Neural cell (in vitro differentiated cells): Measurements from ENCODE around the gene C17orf113. TPM values are rescaled to one million over a fixed set of nuclear protein-coding genes. Genes with fewer than 3 reads are reported as not detected.

Source experiments
- H2AFZ ChIP-seq: fragments of 200-600, 300-800 bp; sonication (generic), shearing (Covaris generic); 2 replicates; pipeline ENCODE4 v1.6.0; 2014; ENCODE audit warnings: low read depth, mild to moderate bottlenecking, antibody characterized with exemption, low read length, moderate library complexity
- H3F3A ChIP-seq: fragments of 200-600 bp; shearing (Covaris generic); 2 replicates; pipeline ENCODE4 v1.6.1; 2016; ENCODE audit warnings: mild to moderate bottlenecking, moderate library complexity, mixed read lengths, antibody characterized with exemption, low read length; ENCODE audit not compliant: insufficient read depth, poor library complexity, severe bottlenecking
- H3K27ac ChIP-seq: fragments of 200-600, 300-800 bp; sonication (generic), shearing (Covaris generic); 2 replicates; pipeline ENCODE4 v1.5.1; 2014; ENCODE audit warnings: mild to moderate bottlenecking, low read length, moderate library complexity
- H3K27me3 ChIP-seq: fragments of 300-800, 200-600 bp; sonication (generic), shearing (Covaris generic); 2 replicates; pipeline ENCODE4 v1.6.0; 2014; ENCODE audit warnings: mild to moderate bottlenecking, low read depth, low read length, moderate library complexity; ENCODE audit not compliant: insufficient read depth
- H3K36me3 ChIP-seq: fragments of 300-800, 200-600 bp; sonication (generic), shearing (Covaris generic); 2 replicates; pipeline ENCODE4 v1.5.1; 2014; ENCODE audit warnings: mild to moderate bottlenecking, antibody characterized with exemption, low read length, moderate library complexity; ENCODE audit not compliant: insufficient read depth
- H3K4me2 ChIP-seq: fragments of 300-800, 200-600 bp; sonication (generic), shearing (Covaris generic); 2 replicates; pipeline ENCODE4 v1.6.0; 2014; ENCODE audit warnings: mild to moderate bottlenecking, low read length
- H3K4me3 ChIP-seq: fragments of 300-800, 200-600 bp; sonication (generic), shearing (Covaris generic); 2 replicates; pipeline ENCODE4 v1.5.1; 2014; ENCODE audit warnings: mild to moderate bottlenecking, low read length, moderate library complexity
- H3K79me2 ChIP-seq: fragments of 200-600 bp; shearing (Covaris generic); replicated peaks from 2 replicates; pipeline ENCODE4 v1.6.0; 2014; ENCODE audit warnings: mild to moderate bottlenecking, low read length, moderate library complexity; ENCODE audit not compliant: insufficient read depth
- H3K9ac ChIP-seq: fragments of 300-800, 200-600 bp; sonication (generic), shearing (Covaris generic); 2 replicates; pipeline ENCODE4 v1.6.1; 2016; ENCODE audit warnings: mild to moderate bottlenecking, low read length, mixed read lengths
- H3K9me2 ChIP-seq: fragments of 200-600 bp; shearing (Covaris generic); 2 replicates; pipeline ENCODE4 v1.6.1; 2016; ENCODE audit warnings: mild to moderate bottlenecking, low read length, mixed read lengths; ENCODE audit not compliant: insufficient read depth
- H3K9me3 ChIP-seq: fragments of 200-600, 300-800 bp; sonication (generic), shearing (Covaris generic); 2 replicates; pipeline ENCODE4 v1.6.1; 2016; ENCODE audit warnings: mild to moderate bottlenecking, mixed run types, low read length, moderate library complexity, mixed read lengths
- H4K20me1 ChIP-seq: fragments of 200-600 bp; shearing (Covaris generic); 2 replicates; pipeline ENCODE4 v1.6.1; 2016; ENCODE audit warnings: mild to moderate bottlenecking, mixed run types; ENCODE audit not compliant: insufficient read depth
- EP300 ChIP-seq: fragments of 450-650 bp; conservative IDR thresholded peaks from 2 replicates; pipeline ENCODE4 v1.6.1; 2014; ENCODE audit warnings: antibody characterized with exemption, mild to moderate bottlenecking, moderate library complexity; ENCODE audit not compliant: poor library complexity, severe bottlenecking
- EZH2 ChIP-seq: fragments of 200-600, 300-800 bp; shearing (Covaris generic), sonication (generic); IDR thresholded peaks from 2 replicates; pipeline ENCODE4 v1.6.1; 2014; ENCODE audit warnings: antibody characterized with exemption, low read length, borderline replicate concordance, mild to moderate bottlenecking; ENCODE audit not compliant: insufficient read depth, poor library complexity, severe bottlenecking
- MXI1 ChIP-seq: fragments of 450-650 bp; conservative IDR thresholded peaks from 2 replicates; pipeline ENCODE4 v1.6.1; 2014; ENCODE audit warnings: antibody characterized with exemption, mild to moderate bottlenecking; ENCODE audit not compliant: poor library complexity, severe bottlenecking
- POLR2AphosphoS5 ChIP-seq: IDR thresholded peaks from 2 replicates; pipeline ENCODE4 v1.6.1; 2012
- RAD21 ChIP-seq: fragments of 450-650 bp; conservative IDR thresholded peaks from 2 replicates; pipeline ENCODE4 v1.6.1; 2014; ENCODE audit warnings: antibody characterized with exemption, mild to moderate bottlenecking, moderate library complexity
- SMC3 ChIP-seq: fragments of 450-650 bp; conservative IDR thresholded peaks from 2 replicates; pipeline ENCODE4 v1.6.1; 2014; ENCODE audit warnings: antibody characterized with exemption, mild to moderate bottlenecking, moderate library complexity; ENCODE audit not compliant: poor library complexity
- TAF1 ChIP-seq: IDR thresholded peaks from 2 replicates; pipeline ENCODE4 v1.6.1; 2012; ENCODE audit warnings: low read depth
- polyA plus RNA-seq: library from polyadenylated mRNA; depleted of rRNA; stranded (reverse); fragments of >200 nt; gene quantifications from 2 replicates; pipeline ENCODE4 v1.2.3, GENCODE V29; 2014
- TF ChIP-seq, protein P1 (sequence below): fragments of 450-650 bp; IDR thresholded peaks from 2 replicates; pipeline ENCODE4 v1.5.1; 2014; ENCODE audit warnings: antibody characterized with exemption, mild to moderate bottlenecking, moderate library complexity; ENCODE audit not compliant: poor library complexity, severe bottlenecking
- TF ChIP-seq, protein P2 (sequence below): IDR thresholded peaks from 2 replicates; pipeline ENCODE4 v1.6.1; 2012; ENCODE audit warnings: borderline replicate concordance

C17orf113 gene
- polyA plus RNA-seq, 1 donor from 2014 or later, result 5.2 TPM

DNA sequence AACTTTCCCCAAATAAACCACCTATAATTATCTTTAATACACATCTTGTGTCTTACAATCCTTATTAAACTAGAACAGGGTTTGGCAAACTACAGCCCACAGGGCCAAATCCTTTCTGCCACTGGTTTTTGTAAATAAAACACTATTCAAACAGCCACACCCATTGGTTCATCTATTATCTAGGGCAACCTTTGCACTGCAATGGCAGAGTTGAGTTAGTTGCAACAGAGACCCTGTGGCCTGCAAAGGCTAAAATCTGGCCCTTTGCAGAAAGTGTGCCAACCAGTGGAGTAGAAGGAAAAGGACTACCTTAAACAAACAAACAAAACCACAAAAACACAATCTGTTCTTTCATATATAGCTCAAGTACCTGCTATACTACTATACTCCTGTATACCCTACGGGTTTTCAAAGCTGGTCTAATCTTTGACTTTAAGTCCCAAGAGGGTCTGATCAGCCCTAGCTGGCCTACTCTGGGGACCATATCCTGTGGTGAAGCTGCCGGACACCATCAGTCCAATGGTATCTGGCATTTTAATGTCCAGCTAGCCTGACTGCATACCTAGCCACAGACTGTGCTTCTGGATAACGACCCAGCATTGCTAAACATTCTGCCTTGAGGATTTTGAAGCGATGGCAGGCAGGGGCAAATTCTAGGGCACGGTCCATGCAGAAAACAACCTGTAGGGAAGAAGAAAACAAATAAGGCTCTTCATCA lies 60.5 kb downstream of the C17orf113 start:
- no peak overlapping the region for H3K27ac ChIP-seq
- no peaks in the 10 kb centered on the region for H3K9me2 ChIP-seq
- no peaks in the 10 kb centered on the region for H3K27me3 ChIP-seq
- H4K20me1 ChIP-seq, result no peaks in the 10 kb centered on the region
- no peaks in the 10 kb centered on the region for H3K9me3 ChIP-seq
- H3F3A ChIP-seq, result no peaks in the 10 kb centered on the region
- H2AFZ ChIP-seq, result no peak overlapping the region
- H3K36me3 ChIP-seq, result peaks cover 12% of the 10 kb centered on the region
- H3K79me2 ChIP-seq, result no peaks in the 10 kb centered on the region
- TF ChIP-seq RAD21, result no peak
- TF ChIP-seq POLR2AphosphoS5, result no peak
- H3K9ac ChIP-seq, result no peak overlapping the region
- no peak overlapping the region for H3K4me2 ChIP-seq
- no peak overlapping the region for H3K4me3 ChIP-seq

GRCh38 chr17:41988418-41988817 lies 62.0 kb downstream of the C17orf113 start:
- Histone ChIP-seq H3K36me3 (peaks cover 13% of the 10 kb centered on the region), H3K27me3 (no peaks in the 10 kb centered on the region), H3K27ac (no peak overlapping the region), H3K9me2 (no peaks in the 10 kb centered on the region), H3K4me3 (no peak overlapping the region), H3K9me3 (no peaks in the 10 kb centered on the region), H3F3A (no peaks in the 10 kb centered on the region), H3K9ac (no peak overlapping the region), H2AFZ (no peak overlapping the region), H4K20me1 (no peaks in the 10 kb centered on the region), H3K79me2 (no peaks in the 10 kb centered on the region), H3K4me2 (no peak overlapping the region)
- TF ChIP-seq, protein P1, sequence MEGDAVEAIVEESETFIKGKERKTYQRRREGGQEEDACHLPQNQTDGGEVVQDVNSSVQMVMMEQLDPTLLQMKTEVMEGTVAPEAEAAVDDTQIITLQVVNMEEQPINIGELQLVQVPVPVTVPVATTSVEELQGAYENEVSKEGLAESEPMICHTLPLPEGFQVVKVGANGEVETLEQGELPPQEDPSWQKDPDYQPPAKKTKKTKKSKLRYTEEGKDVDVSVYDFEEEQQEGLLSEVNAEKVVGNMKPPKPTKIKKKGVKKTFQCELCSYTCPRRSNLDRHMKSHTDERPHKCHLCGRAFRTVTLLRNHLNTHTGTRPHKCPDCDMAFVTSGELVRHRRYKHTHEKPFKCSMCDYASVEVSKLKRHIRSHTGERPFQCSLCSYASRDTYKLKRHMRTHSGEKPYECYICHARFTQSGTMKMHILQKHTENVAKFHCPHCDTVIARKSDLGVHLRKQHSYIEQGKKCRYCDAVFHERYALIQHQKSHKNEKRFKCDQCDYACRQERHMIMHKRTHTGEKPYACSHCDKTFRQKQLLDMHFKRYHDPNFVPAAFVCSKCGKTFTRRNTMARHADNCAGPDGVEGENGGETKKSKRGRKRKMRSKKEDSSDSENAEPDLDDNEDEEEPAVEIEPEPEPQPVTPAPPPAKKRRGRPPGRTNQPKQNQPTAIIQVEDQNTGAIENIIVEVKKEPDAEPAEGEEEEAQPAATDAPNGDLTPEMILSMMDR, result no peak
- TF ChIP-seq RAD21 (no peak), SMC3 (no peak), EZH2 (no peak), MXI1 (no peak), TAF1 (no peak), EP300 (no peak), POLR2AphosphoS5 (no peak)
- TF ChIP-seq, protein P2, sequence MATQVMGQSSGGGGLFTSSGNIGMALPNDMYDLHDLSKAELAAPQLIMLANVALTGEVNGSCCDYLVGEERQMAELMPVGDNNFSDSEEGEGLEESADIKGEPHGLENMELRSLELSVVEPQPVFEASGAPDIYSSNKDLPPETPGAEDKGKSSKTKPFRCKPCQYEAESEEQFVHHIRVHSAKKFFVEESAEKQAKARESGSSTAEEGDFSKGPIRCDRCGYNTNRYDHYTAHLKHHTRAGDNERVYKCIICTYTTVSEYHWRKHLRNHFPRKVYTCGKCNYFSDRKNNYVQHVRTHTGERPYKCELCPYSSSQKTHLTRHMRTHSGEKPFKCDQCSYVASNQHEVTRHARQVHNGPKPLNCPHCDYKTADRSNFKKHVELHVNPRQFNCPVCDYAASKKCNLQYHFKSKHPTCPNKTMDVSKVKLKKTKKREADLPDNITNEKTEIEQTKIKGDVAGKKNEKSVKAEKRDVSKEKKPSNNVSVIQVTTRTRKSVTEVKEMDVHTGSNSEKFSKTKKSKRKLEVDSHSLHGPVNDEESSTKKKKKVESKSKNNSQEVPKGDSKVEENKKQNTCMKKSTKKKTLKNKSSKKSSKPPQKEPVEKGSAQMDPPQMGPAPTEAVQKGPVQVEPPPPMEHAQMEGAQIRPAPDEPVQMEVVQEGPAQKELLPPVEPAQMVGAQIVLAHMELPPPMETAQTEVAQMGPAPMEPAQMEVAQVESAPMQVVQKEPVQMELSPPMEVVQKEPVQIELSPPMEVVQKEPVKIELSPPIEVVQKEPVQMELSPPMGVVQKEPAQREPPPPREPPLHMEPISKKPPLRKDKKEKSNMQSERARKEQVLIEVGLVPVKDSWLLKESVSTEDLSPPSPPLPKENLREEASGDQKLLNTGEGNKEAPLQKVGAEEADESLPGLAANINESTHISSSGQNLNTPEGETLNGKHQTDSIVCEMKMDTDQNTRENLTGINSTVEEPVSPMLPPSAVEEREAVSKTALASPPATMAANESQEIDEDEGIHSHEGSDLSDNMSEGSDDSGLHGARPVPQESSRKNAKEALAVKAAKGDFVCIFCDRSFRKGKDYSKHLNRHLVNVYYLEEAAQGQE, result no peak

Other genes with a start within 250 kb of the C17orf113 start
- gene P3H4, start 238.7 kb downstream of the C17orf113 start, polyA plus RNA-seq, result 17.8 and 20.5 TPM in 2 replicates
- gene FKBP10, start 237.6 kb downstream of the C17orf113 start, polyA plus RNA-seq, result 3.5 and 7.6 TPM in 2 replicates
- 272 and 281 TPM in 2 replicates for gene NT5C3B, start 214.4 kb downstream of the C17orf113 start, polyA plus RNA-seq
- gene KLHL10, start 212.8 kb downstream of the C17orf113 start, polyA plus RNA-seq, result 0.22 TPM in 1 of 2 replicates, not detected in the other
- 30.3 and 31.1 TPM in 2 replicates for gene KLHL11, start 185.2 kb downstream of the C17orf113 start, polyA plus RNA-seq
- gene ACLY, start 131.7 kb downstream of the C17orf113 start, polyA plus RNA-seq, result 136 and 148 TPM in 2 replicates
- 5.2 and 5.7 TPM in 2 replicates for gene ODAD4, start 120.0 kb downstream of the C17orf113 start, polyA plus RNA-seq
- 27.7 and 29.6 TPM in 2 replicates for gene CNP, start 83.8 kb downstream of the C17orf113 start, polyA plus RNA-seq
- 107 and 126 TPM in 2 replicates for gene DNAJC7, start 33.2 kb downstream of the C17orf113 start, polyA plus RNA-seq
- 60.2 and 69.9 TPM in 2 replicates for gene NKIRAS2, start 30.5 kb downstream of the C17orf113 start, polyA plus RNA-seq
- 0.69 and 2.5 TPM in 2 replicates for gene ZNF385C, start 47.9 kb upstream of the C17orf113 start, polyA plus RNA-seq
- gene DHX58, start 62.1 kb upstream of the C17orf113 start, polyA plus RNA-seq, result 0.87 and 2.3 TPM in 2 replicates
- 30.5 and 39.9 TPM in 2 replicates for gene KAT2A, start 70.8 kb upstream of the C17orf113 start, polyA plus RNA-seq
- gene HSPB9, start 72.2 kb upstream of the C17orf113 start, polyA plus RNA-seq, result not detected in 2 replicates
- gene RAB5C, start 104.4 kb upstream of the C17orf113 start, polyA plus RNA-seq, result 95.9 and 97.2 TPM in 2 replicates
- gene KCNH4, start 130.5 kb upstream of the C17orf113 start, polyA plus RNA-seq, result 0.56 and 0.78 TPM in 2 replicates
- not detected in 2 replicates for gene HCRT, start 134.9 kb upstream of the C17orf113 start, polyA plus RNA-seq
- 2.5 and 3.2 TPM in 2 replicates for gene GHDC, start 143.9 kb upstream of the C17orf113 start, polyA plus RNA-seq
- gene STAT5B, start 225.8 kb upstream of the C17orf113 start, polyA plus RNA-seq, result 47.4 and 54.9 TPM in 2 replicates
- gene STAT5A, start 237.9 kb upstream of the C17orf113 start, polyA plus RNA-seq, result 0.08 and 0.28 TPM in 2 replicates